NCI-H2171 (cell line): Measurements from ENCODE around the gene FLAD1.

Experiments
- DNase-seq: peaks from one replicate; lab custom pipeline; 2025; lab: John Stamatoyannopoulos, UW

The FLAD1 gene

DNA sequence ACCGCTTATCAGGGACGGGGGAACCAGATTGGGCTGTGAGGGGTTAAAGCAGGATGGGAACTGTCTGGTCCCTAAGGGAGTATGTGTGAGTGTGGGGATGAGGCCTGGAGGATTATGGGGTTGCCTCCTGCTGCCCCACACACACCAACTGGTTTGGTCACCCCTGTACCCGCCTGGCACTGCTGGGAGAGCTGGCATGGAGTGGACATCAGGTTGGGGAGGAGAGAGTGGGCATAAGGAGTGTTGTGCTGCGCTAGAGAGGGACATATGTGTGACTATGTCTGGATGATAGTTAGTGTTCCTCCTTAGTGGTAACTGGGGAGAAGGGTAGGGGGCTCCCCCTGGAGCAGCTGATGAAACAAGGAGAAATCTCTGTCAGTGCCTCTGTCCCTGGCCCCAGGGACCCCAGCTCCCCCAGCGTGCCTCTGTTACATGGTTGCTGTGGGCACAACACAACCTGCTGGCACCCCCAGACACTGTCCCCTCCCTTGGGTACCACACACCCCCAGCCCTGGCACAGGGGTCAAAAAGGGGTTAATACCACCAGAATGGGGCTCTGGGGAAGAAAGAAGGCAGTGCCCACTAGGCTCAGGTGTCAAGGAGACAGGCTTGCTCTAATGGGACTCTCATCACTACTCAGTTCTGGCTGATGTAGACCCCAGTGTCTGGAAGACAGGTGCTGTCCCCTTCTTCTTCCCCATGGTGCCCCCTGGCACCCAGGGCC, 21.4 kb downstream of the FLAD1 start:
- DNase-seq, result no peak

DNA sequence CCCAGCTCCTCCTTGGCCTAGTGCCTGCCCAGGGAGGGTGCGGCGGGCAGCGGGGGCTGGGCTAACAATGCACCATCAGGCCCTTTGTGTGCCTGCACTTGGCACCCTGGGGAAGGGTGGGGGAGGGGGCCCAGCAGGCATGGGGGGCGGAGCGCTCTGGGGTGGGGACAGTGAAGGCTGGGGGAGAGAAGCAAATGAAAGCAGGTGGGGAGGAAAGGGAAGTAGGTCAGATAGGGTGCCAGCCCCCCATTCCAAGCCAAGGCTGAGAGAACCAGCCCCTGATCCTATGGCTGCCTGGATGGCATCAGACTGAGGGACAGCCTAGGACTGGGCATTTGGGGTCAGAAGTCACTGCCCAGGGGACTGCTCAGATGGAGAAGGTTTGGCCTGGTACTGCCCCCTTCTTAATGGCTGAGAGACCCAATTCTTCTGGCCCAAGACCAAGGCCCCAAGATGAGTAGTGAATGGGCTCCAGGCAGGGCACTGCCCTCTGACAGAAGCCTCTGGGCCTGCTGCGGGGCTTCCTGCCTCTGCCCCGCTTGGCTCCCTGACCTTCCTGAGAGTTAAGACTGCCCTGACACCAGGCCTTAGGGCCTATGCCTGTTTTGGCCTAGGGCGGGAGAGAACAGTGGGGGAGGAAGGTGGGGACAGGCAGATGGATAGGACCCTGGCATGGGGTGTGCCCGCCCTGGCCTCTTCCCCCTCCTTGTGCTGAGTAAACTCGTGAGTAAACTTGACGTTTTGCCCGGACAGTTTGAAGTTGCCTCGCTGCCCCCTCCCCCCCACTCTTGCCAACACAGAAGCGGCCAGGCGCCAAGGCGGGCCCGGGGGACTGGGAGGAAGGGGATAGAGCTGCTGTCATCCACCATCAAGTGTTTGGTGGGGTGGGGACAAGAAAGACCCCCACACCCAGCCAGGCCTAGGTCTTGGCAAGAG, 22.2 kb downstream of the FLAD1 start:
- no peak for DNase-seq

DNA sequence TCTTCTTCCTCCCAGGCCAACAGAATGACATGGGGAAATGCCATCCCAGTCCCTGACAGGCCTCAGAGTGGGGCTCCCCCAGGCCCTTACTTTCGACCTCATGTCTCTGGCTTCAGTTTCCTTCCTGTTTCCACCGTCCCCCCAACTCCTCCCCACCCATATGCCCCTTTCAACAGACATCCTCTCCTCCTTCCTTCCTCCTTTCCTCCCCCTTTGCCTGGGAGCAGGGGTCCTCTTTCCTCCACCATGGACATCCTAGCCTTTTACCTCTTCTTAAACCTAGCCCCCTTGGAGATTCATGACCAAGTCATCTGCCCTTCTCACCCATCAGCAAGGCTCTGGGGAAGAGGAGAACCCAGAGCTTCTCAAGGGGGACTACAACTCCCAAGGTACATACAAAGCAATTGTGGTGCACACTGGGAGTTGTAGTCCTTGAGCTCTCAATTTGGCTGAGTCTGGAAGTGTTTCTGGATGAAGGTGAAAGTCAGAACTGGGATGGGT, 23.5 kb downstream of the FLAD1 start:
- DNase-seq, result peak; percentile 20

DNA sequence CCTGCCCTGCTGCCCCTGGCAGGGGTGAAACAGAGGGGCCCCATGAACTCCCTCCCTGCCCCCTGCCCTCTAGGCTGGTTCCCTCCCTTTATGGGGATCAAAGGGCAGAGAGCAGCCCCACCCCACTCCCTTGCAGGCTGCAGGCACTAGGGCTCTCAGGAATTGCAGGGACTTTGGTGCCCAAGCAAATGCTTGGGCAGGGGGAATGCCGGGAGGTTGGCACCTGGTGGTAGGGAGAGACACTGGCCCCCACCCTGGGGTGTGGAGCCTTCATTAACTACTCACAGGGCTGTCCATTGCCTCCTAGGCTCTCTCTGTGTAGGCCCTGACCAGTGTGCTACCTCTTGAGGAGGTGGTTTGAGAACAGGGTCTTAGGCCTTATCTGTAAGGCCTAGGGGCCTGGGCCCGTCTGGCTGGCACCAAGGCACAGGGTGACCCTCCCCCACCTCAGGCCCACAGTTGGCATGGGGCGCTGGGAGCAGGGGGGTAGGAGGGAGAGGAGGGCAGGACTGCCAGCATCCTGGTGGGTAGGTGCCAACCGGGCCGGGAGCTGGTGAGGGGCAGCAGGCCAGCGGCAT, 24.2 kb downstream of the FLAD1 start:
- DNase-seq, result no peak

DNA sequence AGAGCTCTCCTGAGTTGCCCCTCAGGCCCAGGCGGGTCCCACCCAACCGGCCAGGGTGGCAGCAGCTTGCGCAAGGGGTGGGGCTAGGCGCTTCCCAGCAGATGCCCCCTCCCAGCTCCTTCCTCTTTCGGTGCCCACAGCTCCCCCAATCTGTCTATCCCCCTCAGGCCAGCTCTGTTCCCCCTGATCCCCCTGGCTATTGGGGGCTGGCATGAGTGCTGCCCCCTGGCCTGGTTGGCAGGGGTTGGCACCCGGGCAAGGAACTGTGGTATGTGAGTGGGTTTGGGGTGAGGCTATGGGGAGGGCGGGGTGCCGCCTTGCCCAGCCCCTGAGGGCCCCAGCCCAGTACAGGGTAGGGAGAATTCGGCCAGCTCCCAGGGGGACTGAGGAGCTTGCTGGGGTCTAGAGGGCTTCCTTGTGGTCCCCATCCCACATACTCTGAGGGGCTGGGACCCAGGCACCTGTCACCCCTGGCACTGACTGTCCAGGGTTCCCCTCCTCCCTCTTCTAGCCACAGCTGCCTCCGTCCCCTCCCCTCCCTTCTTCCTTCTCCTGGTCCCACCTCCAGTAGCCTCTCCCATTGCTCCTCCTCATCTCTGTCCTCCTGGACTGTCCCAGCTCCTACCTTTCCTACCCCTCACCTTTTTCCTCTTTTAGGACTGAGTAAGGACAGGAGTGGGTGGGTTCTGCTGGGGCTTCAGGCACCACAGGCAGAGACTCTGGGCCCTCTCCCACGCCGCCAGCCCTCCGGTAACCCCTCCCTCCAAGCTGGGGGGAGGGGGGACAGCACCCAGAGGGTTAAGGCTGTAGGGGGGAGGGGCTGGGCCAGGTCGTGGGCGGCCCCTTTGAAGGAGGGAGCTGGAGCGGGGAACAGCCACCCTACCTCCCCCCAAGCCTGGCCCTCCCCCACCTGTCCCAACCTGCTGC, 25.1 kb downstream of the FLAD1 start:
- no peak for DNase-seq

DNA sequence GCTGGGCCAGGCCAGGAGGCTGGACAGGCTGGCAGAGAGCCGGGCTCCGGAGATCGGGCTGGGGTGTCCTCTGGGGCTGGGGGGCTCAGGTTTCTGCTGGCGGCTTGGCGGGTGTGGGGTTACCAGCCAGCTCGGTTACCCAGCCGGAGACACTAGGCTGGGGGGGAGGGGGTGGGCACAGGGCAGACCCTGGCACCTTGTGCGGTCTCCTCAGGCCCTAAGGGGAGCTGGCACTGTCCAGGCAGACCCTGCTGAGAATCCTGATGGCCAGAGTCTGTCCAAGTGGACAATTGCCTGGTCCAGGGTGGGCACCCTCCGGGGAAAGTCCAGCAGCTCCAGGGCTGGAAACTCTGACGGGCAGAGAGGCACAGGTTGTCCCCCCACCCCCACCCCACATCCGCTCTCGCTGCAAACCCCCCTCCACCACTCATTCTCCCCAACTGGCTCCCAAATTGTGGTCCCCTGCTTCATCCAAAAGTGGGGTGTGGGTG, 26.1 kb downstream of the FLAD1 start:
- no peak for DNase-seq

DNA sequence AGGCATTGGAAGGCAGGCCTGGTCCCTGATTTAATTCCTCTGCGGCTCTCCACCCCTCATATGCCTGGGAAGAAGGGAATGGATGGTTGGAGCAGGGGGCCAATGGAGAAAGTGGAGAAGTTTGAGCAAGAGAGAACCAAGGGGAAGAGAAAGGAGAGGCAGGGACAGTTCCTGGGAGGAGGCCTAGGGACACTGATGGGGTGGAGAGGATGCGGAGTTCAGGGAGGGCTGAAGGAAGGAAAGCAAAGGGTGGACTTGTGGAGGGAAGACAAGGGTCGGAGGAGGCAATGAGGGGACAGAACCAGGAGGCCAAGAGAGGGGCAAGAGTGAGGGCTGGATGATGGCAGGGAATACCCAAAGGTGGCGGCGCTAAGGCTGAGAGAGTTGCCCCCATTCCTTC, 26.6 kb downstream of the FLAD1 start:
- DNase-seq, result no peak

DNA sequence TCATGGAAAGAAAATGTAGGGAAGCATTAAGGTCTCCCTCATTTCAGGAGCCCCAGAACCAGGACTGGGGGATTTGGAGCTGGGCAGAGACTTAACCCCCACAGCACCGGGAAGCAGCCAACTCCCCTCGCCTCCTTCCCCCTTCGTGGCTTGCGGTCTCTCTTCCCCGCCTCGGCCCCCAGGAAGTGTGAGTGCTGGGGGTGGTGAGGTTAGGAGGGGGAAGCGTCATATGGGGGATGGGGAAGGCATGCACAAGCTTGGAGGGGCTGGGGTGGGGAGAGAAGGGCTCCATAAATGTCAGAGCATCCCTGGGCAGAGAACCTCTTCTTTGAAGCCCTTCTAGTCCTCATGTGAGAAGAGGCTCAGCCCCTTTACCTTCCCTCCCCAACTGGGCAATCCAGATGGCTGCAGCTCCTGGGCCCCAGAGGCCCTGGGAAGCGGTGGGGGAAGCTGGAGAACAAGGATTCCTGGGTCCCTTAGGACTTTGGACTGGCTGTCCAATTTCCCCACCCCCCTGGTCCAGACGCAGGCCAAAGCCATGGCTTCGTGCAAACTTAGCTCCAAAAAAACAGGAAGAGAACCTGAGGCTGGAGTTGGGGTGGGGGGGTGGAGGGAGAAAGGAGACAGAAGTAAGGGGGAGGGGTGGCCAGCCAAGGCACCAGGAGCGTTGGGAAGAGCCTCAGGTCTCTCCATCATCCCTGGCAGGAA, 27.2 kb downstream of the FLAD1 start:
- DNase-seq, result no peak

DNA sequence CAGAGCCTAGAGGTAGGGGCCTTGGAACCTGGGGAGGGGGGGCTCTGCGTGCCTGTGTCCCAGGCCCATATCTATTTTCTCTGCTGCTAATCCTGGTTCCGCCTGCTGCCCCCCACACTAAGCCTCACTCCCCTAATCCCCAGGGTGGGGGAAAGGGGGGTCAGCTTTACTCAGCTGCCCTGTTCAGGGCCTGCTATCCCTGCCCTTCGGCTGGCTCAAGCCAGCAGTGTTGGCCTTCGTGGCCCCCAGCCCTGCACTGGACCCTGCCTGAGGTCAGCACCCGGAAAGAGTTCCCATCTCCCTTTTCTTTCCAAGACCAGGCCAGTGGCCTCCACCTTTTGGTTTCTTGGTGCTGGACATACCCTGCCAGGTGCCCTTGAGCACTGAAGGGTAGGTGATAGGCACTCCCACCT, 27.9 kb downstream of the FLAD1 start:
- DNase-seq, result no peak

DNA sequence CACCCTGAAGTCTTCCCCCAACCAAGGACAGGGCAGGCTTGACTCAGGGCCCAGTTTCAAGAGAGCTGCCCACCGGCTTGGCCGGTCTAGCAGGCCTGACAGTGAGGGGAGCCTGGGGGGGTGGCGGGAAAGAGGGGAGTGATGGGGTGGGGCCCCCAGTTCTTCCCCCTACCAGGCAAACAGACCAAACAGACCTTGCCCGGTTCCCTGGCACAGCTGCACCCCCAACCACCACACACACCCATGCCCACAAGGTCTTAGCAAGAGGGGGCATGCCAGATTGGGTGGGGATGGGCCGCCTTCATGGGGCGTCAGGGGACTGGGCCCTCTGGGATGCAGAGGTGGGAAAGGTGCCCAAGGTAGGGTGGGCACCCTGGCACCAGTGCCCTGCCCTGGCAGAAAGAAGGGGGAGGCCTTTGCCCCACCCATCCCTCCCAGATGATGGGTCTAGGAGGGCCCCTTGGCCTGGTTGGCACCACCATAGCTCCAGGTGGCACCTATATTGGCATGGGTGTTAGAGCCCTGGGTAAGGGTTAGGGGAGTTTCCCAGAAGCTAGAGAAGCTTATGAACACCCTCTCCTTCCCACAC, 28.4 kb downstream of the FLAD1 start:
- DNase-seq, result no peak

DNA sequence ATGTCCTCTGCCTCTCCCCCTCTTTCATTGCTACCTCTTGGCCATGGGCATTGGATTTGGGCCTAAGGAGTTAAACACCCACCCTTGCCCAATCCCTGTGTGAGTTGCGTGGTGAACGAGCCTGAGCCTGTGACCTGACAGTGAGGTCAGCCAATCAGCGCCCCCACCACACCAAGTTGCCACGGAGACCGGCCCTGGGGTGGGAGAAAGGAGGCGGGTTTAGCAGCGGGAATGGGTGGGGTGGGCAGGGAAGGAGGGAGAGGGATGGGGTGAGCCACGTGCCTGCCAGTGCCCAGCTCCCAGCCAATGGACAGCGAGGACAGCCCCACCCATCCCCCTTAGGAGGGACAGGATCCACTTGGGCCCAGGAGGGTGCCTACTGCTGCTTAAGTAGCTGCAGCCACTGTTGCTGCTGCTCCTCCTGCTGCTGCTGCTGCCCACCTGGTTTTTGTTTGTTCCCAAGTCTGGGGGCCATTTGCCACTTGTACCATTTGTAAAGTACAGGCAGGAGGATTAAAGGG, 28.9 kb downstream of the FLAD1 start:
- peak; percentile 85 for DNase-seq

DNA sequence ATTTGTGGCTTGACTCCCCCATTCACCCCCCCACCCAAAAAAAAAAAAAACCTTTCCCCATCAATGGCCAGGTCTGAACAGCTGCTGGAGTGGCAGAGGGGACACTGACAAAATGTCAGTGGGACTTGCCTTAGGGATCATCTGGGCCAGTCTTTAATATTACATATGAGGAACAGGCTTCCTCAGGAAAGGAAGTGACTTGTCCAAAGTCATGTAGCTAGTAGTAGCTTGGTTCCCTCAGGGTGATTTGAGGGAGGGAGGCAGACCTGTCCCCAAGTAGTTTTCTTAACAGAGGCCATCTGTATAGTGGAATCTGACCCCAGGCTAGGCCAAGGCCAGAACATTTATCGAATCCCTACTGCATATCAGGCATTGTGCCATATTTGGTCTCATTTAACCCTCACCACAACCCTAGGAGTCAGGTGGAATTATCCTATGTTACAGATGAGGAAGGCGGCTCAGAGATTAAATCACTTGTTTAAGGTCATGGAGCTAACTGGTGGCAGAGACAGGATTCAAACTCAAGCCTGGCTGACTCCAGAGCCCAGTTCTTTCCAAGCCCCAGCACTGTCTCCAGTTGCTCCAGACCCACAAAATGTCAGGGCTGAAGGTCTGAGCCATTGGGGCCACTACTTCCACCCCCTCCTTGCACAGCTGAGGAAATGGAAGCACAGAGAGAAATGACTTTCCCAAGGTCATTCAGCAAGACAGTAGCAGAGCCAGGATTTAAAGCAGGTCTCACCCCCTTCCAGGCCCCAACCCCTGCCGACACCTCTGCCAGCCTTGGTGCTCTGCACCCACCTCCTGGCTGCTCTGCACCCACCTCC, 29.8 kb downstream of the FLAD1 start:
- DNase-seq, result no peak

DNA sequence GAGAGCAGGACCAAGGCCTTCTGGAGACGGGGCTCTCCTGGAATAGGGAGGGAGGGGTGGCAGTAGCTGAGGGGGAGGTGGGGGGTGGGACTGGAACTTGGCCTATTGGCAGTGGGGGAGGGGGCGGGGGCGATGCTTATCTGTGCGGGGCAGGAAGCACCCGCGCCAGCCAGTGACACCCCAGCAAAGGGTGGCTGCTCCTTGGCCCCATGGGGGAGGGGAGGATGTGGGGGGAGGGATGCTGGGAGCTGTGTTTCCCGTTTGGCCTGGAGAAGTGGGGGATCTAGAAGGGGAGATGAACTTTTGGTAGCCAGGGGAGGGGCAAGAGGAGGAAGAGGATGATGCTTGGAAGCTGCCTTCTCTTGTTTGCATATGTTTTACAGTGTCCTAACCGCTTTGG, 30.5 kb downstream of the FLAD1 start:
- no peak for DNase-seq

DNA sequence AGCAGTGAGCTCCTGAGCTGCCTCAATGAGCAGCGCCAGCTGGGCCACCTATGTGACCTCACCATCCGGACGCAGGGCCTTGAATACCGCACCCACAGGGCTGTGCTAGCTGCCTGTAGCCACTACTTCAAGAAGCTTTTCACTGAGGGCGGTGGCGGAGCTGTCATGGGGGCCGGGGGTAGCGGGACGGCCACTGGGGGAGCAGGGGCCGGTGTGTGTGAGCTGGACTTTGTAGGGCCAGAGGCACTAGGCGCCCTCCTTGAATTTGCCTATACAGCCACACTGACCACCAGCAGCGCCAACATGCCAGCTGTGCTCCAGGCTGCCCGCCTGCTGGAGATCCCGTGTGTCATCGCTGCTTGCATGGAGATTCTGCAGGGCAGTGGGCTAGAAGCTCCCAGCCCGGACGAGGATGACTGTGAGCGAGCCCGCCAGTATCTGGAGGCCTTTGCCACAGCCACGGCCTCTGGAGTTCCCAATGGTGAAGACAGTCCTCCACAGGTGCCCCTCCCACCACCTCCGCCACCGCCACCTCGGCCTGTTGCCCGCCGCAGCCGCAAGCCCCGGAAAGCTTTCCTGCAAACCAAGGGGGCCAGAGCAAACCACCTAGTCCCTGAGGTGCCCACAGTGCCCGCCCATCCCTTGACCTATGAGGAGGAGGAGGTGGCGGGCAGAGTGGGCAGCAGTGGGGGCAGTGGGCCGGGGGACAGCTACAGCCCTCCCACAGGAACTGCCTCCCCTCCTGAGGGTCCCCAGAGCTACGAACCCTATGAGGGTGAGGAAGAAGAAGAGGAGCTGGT, 31.8 kb downstream of the FLAD1 start:
- no peak for DNase-seq

DNA sequence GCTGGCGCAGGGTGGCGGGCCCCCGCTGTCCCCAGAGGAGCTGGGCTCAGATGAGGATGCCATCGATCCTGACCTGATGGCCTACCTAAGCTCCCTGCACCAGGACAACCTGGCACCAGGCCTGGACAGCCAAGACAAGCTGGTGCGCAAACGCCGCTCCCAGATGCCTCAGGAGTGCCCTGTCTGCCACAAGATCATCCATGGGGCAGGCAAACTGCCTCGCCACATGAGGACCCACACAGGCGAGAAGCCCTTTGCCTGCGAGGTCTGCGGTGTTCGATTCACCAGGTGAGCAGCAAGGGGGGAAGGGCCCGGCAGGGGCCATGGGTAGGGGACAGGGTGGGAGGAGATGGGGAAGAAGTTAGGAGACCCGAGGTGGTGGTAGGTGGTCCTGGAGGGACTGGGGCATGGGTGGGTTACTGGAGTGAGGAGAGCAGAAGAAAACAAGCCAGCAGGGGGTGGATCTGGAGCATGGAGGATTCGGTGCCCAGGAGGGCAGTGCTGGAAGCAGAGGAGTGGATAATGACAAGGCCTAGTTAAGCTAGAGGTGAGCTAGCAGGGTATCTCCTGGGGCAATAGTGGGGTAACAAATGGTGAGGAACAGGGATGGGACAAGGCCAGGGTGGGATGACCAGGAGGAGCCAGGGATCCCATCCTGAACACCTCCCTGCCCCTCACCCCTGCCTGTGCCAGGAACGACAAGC, 32.5 kb downstream of the FLAD1 start:
- DNase-seq, result no peak

DNA sequence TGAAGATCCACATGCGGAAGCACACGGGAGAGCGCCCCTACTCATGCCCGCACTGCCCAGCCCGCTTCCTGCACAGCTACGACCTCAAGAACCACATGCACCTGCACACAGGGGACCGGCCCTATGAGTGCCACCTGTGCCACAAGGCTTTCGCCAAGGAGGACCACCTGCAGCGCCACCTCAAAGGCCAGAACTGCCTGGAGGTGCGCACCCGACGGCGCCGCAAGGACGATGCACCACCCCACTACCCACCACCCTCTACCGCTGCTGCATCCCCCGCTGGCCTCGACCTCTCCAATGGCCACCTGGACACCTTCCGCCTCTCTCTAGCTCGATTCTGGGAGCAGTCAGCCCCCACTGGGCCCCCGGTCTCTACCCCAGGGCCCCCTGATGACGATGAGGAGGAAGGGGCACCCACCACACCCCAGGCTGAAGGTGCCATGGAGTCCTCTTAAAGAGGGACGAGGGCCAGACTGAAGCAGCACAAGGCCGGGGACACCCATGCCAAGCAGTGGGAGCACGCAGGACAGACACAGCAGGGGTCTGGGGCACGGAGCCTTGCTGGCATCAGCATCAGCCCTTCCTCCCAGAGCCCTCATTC, 33.2 kb downstream of the FLAD1 start:
- no peak for DNase-seq
